Mucosa of descending colon (tissue), 3 donors: ENCODE data around the gene ITIH1. TPM values are rescaled to one million over a fixed set of nuclear protein-coding genes. Genes with fewer than 3 reads are reported as not detected.

ENCODE experiments used
- ATAC-seq: fragments of 200-7000 bp; cut with Tn5 transposase; one replicate; pipeline ENCODE4 v1.9.1; 2020; ENCODE audit warnings: mild to moderate bottlenecking, moderate library complexity
- DNase-seq, 3 donors: peaks; one replicate each; pipeline ENCODE4 v3.0.0-alpha.2; 2020
- H3K36me3 ChIP-seq: fragments of 200-600 bp; one replicate; pipeline ENCODE4 v1.8.0; 2021; ENCODE audit warnings: low read depth, mild to moderate bottlenecking
- H3K4me1 ChIP-seq: fragments of 200-600 bp; one replicate; pipeline ENCODE4 v1.8.0; 2021; ENCODE audit warnings: low read depth, mild to moderate bottlenecking
- H3K4me3 ChIP-seq: fragments of 200-600 bp; one replicate; pipeline ENCODE4 v1.8.0; 2021; ENCODE audit warnings: mild to moderate bottlenecking
- H3K9me3 ChIP-seq: fragments of 200-600 bp; one replicate; pipeline ENCODE4 v1.8.0; 2021; ENCODE audit warnings: mild to moderate bottlenecking
- intact Hi-C, 2 donors: fragments of 100-400 bp; cut with DNase I in 1 of 2; cut with micrococcal nuclease in 1 of 2; formaldehyde crosslinking; loops; one replicate each; pipeline versions ENCODE4 v1.11.0 to v1.11.1; 2022; cut with DNase I, micrococcal nuclease
- total RNA-seq, 3 donors: library from RNA; stranded (reverse); fragmentation: NEBNext Ultra II Directional in 2 of 3; extraction: Animal tissue kit (Norgen Biotek cat#: 25700) in 2 of 3; gene quantifications; one replicate each; pipeline versions ENCODE4 v1.2.1 to v1.2.4, GENCODE V29; 2021 to 2023
- TF ChIP-seq, protein P1 (sequence below): fragments of 200-600 bp; IDR thresholded peaks from one replicate; pipeline ENCODE4 v1.8.0; 2022; ENCODE audit warnings: antibody characterized with exemption, mild to moderate bottlenecking
- donor health status: DM: no; HTN: no; CAD: no; lungs with moderate emphysema.
- donor health status: DM: no; HTN: no; CAD: no.
- donor health status: DM: no; HTN: yes; CAD: no.

Gene ITIH1
- total RNA-seq, 3 donors from 2014 or later, result not detected

- TF ChIP-seq, protein P1, sequence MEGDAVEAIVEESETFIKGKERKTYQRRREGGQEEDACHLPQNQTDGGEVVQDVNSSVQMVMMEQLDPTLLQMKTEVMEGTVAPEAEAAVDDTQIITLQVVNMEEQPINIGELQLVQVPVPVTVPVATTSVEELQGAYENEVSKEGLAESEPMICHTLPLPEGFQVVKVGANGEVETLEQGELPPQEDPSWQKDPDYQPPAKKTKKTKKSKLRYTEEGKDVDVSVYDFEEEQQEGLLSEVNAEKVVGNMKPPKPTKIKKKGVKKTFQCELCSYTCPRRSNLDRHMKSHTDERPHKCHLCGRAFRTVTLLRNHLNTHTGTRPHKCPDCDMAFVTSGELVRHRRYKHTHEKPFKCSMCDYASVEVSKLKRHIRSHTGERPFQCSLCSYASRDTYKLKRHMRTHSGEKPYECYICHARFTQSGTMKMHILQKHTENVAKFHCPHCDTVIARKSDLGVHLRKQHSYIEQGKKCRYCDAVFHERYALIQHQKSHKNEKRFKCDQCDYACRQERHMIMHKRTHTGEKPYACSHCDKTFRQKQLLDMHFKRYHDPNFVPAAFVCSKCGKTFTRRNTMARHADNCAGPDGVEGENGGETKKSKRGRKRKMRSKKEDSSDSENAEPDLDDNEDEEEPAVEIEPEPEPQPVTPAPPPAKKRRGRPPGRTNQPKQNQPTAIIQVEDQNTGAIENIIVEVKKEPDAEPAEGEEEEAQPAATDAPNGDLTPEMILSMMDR, result no peak
- ATAC-seq (no peak), DNase-seq (no peak)
- H3K9me3 ChIP-seq, result no peaks in the 10 kb centered on the region
- intact Hi-C loops, result no loop called here
- no peaks in the 10 kb centered on the region for H3K36me3 ChIP-seq
- H3K4me1 ChIP-seq, result no peaks in the 10 kb centered on the region
- no peak overlapping the region for H3K4me3 ChIP-seq
These were observed 31.8 kb downstream of the ITIH1 start for GRCh38 chr3:52809149-52809548.

DNA sequence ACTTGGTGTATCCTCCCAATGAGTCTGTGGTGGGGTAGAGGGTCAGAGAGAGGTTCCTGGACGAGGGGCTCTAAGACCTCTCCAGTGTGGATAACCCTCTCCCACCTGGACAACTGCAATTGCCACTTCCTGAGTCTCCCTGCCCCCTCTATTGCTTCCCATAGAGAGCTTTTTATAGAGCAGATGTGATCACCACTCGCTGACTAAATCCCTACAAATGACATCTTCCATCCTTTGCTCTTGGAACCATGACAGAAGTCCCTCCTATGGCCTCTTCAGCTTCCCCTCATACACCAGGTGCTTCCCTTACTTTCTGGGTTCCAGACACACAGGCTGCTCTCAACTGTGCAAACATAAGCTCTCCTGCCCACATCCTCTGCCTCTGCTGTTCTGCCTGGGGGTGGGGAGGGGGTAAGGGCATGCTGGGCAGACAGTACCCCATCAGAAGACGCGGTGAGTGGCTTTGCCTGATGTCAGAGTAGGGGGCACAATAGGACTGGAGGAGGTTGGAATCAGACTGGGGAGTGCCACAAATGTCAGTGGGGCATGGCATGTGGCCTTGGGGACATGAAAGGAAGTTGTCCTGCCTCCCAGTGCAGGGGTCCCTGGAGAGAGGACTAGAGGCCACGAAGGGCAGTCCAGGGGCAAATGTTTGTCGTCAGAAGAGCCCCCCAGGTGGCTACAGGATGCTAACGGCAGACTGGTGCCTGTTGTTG lies 32.4 kb downstream of the ITIH1 start:
- no peak for DNase-seq
- intact Hi-C loops, result no loop called here
- ATAC-seq, result no peak
- no peaks in the 10 kb centered on the region for H3K36me3 ChIP-seq
- TF ChIP-seq, protein P1, result no peak
- H3K9me3 ChIP-seq, result no peaks in the 10 kb centered on the region
- no peak overlapping the region for H3K4me3 ChIP-seq
- no peaks in the 10 kb centered on the region for H3K4me1 ChIP-seq

DNA sequence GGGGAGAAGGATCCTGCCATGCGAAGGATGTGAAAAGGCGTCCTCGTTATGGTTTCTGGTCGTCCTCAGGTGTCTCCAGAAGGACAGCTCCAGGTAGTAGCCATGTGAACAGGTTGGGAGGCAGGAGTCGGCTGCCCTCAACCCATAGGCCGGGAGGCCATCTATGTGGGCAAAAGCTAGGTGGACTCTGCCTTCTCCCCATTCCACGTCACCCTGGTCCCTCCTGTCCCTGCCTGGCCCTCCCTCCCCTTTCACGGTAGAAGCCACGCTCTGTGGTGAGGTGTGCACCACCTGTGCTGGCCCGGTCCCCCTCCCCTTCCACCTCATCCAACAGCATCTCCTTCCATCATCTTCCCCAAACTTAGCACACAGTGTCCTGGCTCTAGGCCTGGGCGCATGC lies 33.5 kb downstream of the ITIH1 start:
- Histone ChIP-seq H3K4me3 (no peak overlapping the region), H3K9me3 (no peaks in the 10 kb centered on the region), H3K36me3 (no peaks in the 10 kb centered on the region), H3K4me1 (no peaks in the 10 kb centered on the region)
- DNase-seq (no peak), ATAC-seq (no peak)
- intact Hi-C loops, result no loop called here
- TF ChIP-seq, protein P1, result no peak

- no peak for ATAC-seq
- intact Hi-C loops, result no loop called here
- Histone ChIP-seq H3K4me3 (no peak overlapping the region), H3K4me1 (no peaks in the 10 kb centered on the region), H3K9me3 (no peaks in the 10 kb centered on the region), H3K36me3 (no peaks in the 10 kb centered on the region)
- TF ChIP-seq, protein P1, result no peak
- no peak for DNase-seq
These were observed 34.1 kb downstream of the ITIH1 start for GRCh38 chr3:52811452-52812011.

DNA sequence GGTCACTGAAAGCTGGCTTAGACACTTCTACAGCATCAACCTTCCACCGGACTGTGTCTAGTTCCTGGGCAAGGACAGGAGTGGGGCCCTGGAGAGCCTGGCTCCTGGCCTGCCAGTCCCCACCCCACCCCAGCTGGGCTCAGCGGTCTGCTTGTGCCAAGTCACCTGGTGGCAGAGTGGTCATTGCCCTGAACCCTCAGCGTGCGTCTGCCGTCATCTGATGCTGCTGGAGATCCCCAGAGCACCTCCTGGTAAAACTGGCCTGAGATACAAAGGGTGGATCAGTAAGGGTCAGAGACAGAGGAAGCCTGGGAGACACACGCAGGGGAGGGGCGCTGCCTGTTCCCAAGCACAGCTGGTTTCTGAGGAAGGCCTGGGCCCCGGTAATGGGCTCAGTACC lies 36.4 kb downstream of the ITIH1 start:
- no peak for ATAC-seq
- intact Hi-C loops, result no loop called here
- no peak for DNase-seq

More for the DNA sequence above, 36.4 kb downstream of the ITIH1 start:
- Histone ChIP-seq H3K4me1 (no peaks in the 10 kb centered on the region), H3K4me3 (no peak overlapping the region), H3K36me3 (no peaks in the 10 kb centered on the region), H3K9me3 (no peaks in the 10 kb centered on the region)
- TF ChIP-seq, protein P1, result no peak
